ENCODE measurements around the gene POU6F2.

DNA sequence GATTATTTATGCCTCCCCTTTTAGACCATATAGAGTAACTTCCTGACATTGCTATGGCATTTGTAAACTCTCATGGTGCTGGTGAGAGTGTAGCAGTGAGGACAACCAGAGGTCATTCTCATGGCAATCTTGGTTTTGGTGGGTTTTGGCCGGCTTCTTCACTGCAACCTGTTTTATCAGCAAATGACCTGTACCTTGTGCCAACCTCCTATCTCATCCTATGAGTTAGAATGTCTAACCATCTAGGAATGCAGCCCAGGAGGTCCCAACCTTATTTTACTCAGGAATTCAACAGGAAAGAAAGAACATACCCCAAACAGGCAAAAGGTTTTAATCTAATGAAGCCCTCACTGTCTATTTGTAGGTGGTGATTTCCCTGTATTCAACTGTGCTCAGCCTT, 383.1 kb downstream of the POU6F2 start:
- TF ChIP-seq, protein P1, sequence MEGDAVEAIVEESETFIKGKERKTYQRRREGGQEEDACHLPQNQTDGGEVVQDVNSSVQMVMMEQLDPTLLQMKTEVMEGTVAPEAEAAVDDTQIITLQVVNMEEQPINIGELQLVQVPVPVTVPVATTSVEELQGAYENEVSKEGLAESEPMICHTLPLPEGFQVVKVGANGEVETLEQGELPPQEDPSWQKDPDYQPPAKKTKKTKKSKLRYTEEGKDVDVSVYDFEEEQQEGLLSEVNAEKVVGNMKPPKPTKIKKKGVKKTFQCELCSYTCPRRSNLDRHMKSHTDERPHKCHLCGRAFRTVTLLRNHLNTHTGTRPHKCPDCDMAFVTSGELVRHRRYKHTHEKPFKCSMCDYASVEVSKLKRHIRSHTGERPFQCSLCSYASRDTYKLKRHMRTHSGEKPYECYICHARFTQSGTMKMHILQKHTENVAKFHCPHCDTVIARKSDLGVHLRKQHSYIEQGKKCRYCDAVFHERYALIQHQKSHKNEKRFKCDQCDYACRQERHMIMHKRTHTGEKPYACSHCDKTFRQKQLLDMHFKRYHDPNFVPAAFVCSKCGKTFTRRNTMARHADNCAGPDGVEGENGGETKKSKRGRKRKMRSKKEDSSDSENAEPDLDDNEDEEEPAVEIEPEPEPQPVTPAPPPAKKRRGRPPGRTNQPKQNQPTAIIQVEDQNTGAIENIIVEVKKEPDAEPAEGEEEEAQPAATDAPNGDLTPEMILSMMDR (conservative IDR thresholded peaks at IDR 0.05; ENCODE audit: low read depth, low read length), result no peak
- no peak for TF ChIP-seq EZH2 (IDR thresholded peaks at IDR 0.05; ENCODE audit: borderline replicate concordance, low read depth, low read length, poor library complexity, severe bottlenecking)

Data from A673 (cell line).